Neuronal stem cell (in vitro differentiated cells): ENCODE data around the gene KLK4.
A peak's percentile ranks its signal among the peaks of the same experiment; 100 is the strongest.

Source experiments
- DNase-seq: peaks from one replicate; pipeline ENCODE4 v3.0.0-alpha.2; 2013; ENCODE audit warnings: low spot score
- H2AFZ ChIP-seq: one replicate; pipeline ENCODE4 v1.6.1; 2013; ENCODE audit warnings: mild to moderate bottlenecking, low read length, inconsistent platforms
- H2AK5ac ChIP-seq: 2 replicates; pipeline ENCODE4 v1.6.1; 2013; ENCODE audit warnings: low read depth, mild to moderate bottlenecking, inconsistent platforms, low read length, moderate library complexity, mixed read lengths
- H2BK120ac ChIP-seq: 2 replicates; pipeline ENCODE4 v1.6.1; 2013; ENCODE audit warnings: low read depth, mild to moderate bottlenecking, inconsistent platforms, low read length, moderate library complexity, mixed read lengths
- H2BK12ac ChIP-seq: one replicate; pipeline ENCODE4 v1.6.1; 2013; ENCODE audit warnings: low read length, inconsistent platforms
- H2BK15ac ChIP-seq: 2 replicates; pipeline ENCODE4 v1.6.1; 2013; ENCODE audit warnings: mild to moderate bottlenecking, low read length, inconsistent platforms, mixed read lengths
- H2BK5ac ChIP-seq: one replicate; pipeline ENCODE4 v1.6.1; 2013; ENCODE audit warnings: inconsistent platforms, mild to moderate bottlenecking, low read length, moderate library complexity
- H3K14ac ChIP-seq: one replicate; pipeline ENCODE4 v1.6.1; 2013; ENCODE audit warnings: low read length, inconsistent platforms
- H3K18ac ChIP-seq: 2 replicates; pipeline ENCODE4 v1.6.1; 2013; ENCODE audit warnings: low read length, inconsistent platforms
- H3K23ac ChIP-seq: 2 replicates; pipeline ENCODE4 v1.6.1; 2013; ENCODE audit warnings: low read depth, mild to moderate bottlenecking, mixed read lengths, low read length, inconsistent platforms; ENCODE audit not compliant: poor library complexity
- H3K27ac ChIP-seq: replicated peaks from 3 replicates; pipeline ENCODE4 v1.5.1; 2013; ENCODE audit warnings: low read length, inconsistent platforms
- H3K27me3 ChIP-seq, 3 experiments: 2 replicates each; pipeline ENCODE4 v1.6.1; 2013; ENCODE audit warnings: low read length in 3 of 3, mild to moderate bottlenecking in 2 of 3, inconsistent platforms in 1 of 3, low read depth in 1 of 3, mixed read lengths in 1 of 3, moderate library complexity in 1 of 3; ENCODE audit not compliant: control insufficient read depth in 3 of 3, insufficient read depth in 3 of 3
- H3K36me3 ChIP-seq, 2 donors: replicated peaks in 1 of 2; 2 replicates each; pipeline ENCODE4 v1.6.1; 2013; ENCODE audit warnings: low read length in 2 of 2; ENCODE audit not compliant: control insufficient read depth in 2 of 2, insufficient read depth in 2 of 2
- H3K4ac ChIP-seq: 2 replicates; pipeline ENCODE4 v1.6.1; 2013; ENCODE audit warnings: inconsistent platforms, mild to moderate bottlenecking, low read length, moderate library complexity
- H3K4me1 ChIP-seq, 2 donors: 1 replicate in 1 of 2; 2 replicates in 1 of 2; pipeline ENCODE4 v1.6.1; 2013; ENCODE audit warnings: low read length in 2 of 2, low read depth in 1 of 2; ENCODE audit not compliant: control insufficient read depth in 2 of 2, insufficient read depth in 1 of 2
- H3K4me2 ChIP-seq: one replicate; pipeline ENCODE4 v1.6.1; 2013; ENCODE audit warnings: mild to moderate bottlenecking, low read length, inconsistent platforms; ENCODE audit not compliant: insufficient read depth, poor library complexity, severe bottlenecking
- H3K4me3 ChIP-seq, 2 donors: 2 replicates each; pipeline ENCODE4 v1.5.1; 2013; ENCODE audit warnings: low read length in 2 of 2, mild to moderate bottlenecking in 2 of 2, inconsistent platforms in 1 of 2, moderate library complexity in 1 of 2
- H3K79me1 ChIP-seq: one replicate; pipeline ENCODE4 v1.6.1; 2013; ENCODE audit warnings: low read depth, mild to moderate bottlenecking, inconsistent platforms, low read length, moderate library complexity
- H3K9ac ChIP-seq: one replicate; pipeline ENCODE4 v1.6.1; 2013; ENCODE audit warnings: mild to moderate bottlenecking, low read depth, low read length, inconsistent platforms; ENCODE audit not compliant: poor library complexity
- H3K9me3 ChIP-seq, 2 donors: replicated peaks in 1 of 2; 2 replicates each; pipeline versions ENCODE3 to v1.6.1; 2013; ENCODE audit warnings: low read length in 2 of 2, mild to moderate bottlenecking in 2 of 2, inconsistent platforms in 1 of 2, low read depth in 1 of 2, mixed read lengths in 1 of 2, moderate library complexity in 1 of 2; ENCODE audit not compliant: control insufficient read depth in 2 of 2, insufficient read depth in 1 of 2
- H4K8ac ChIP-seq: one replicate; pipeline ENCODE4 v1.6.1; 2013; ENCODE audit warnings: low read depth, mild to moderate bottlenecking, inconsistent platforms, low read length, moderate library complexity
- H4K91ac ChIP-seq: one replicate; pipeline ENCODE4 v1.6.1; 2013; ENCODE audit warnings: low read length, low read depth, mild to moderate bottlenecking, inconsistent platforms; ENCODE audit not compliant: poor library complexity
- WGBS, 2 donors: extraction: QIAGEN DNeasy Blood & Tissue Kit; methylation state at CpG; one replicate each; pipeline ENCODE4 v1.1.7; 2013; ENCODE audit warnings: missing lambda C conversion rate in 2 of 2, mixed read lengths in 1 of 2; ENCODE audit not compliant: insufficient read length in 2 of 2, insufficient replicate concordance in 1 of 2; ENCODE audit errors: extremely low coverage in 2 of 2; 5-methylcytosine and 5-hydroxymethylcytosine counted together

KLK4 gene

DNA sequence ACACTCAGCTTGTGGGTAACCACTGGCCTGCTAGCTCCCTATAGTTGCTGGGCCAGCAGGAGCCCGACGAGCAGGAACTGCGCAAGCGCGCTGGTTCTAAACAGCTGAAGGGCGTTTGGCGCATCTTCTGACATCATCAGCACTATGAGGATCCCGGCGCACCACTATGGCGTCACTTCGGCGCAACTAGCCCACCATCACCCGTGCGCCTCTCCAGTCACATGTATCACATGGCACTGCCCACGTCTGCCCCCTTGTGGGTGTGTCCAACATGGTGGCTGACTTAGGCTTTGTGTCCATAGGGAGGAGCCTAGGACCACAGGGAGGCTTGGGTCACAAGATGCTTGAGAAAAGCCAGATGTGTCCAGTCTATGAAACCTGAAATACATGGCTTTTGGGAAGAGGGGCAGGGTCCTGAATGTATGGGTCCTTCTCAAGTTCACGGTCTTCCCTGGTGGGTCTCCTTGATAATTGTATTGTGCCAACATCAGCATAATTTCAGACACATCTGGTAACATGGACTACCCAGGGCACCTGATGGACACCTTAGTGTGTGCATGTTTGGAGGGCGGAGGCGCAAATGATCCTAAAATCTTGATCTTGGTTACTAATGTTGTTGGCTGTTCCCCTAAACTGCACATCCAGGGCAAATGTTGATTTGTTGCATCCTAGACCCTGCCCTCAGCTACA lies 18.0 kb downstream of the KLK4 start:
- no peak overlapping the region for H3K9ac ChIP-seq
- no peak overlapping the region for H2BK120ac ChIP-seq
- H2AFZ ChIP-seq: no peak overlapping the region
- H2AK5ac ChIP-seq: no peak overlapping the region
- H3K4me1 ChIP-seq: no peaks in the 10 kb centered on the region
- no peak overlapping the region for H3K23ac ChIP-seq
- no peak overlapping the region for H2BK15ac ChIP-seq
- no peak overlapping the region for H2BK5ac ChIP-seq
- no peak overlapping the region for H3K14ac ChIP-seq
- H3K4me2 ChIP-seq: no peak overlapping the region
- H3K27me3 ChIP-seq: peaks cover 0 to 4% (median 2%) of the 10 kb centered on the region in 3 experiments
- peak overlapping the region in 1 of 2 donors; percentile 3 for H3K4me3 ChIP-seq
- H3K18ac ChIP-seq: no peak overlapping the region
- no peaks in the 10 kb centered on the region for H3K36me3 ChIP-seq
- H2BK12ac ChIP-seq: no peak overlapping the region
- WGBS, 2 donors: no CpG with 5 or more reads among the region's 18 CpGs
- H4K91ac ChIP-seq: no peak overlapping the region
- no peak overlapping the region for H3K27ac ChIP-seq
- no peak overlapping the region for H3K4ac ChIP-seq
- no peaks in the 10 kb centered on the region for H3K79me1 ChIP-seq
- H4K8ac ChIP-seq: no peak overlapping the region
- no peak for DNase-seq
- peaks cover 0 to 13% of the 10 kb centered on the region in 2 donors for H3K9me3 ChIP-seq

DNA sequence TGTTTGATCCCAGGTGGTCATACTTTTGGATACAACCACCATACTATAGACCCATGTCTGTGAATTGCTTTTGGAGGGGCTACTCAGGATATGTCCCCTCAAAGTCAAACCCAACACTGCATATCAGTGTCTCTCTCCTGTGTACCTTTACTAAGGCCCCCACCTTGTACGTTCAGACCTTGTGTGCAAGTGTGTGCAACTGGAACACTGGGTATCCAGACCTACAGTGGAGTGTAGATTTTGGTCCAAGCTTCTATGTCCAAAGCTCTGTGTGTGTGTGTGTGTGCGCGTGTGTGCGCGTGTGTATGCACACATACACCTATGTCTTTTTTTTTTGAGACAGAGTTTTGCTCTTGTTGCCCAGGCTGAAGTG lies 20.0 kb downstream of the KLK4 start:
- H4K8ac ChIP-seq: no peak overlapping the region
- no peak overlapping the region for H3K4me3 ChIP-seq
- H4K91ac ChIP-seq: no peak overlapping the region
- no peak overlapping the region for H2AK5ac ChIP-seq
- H3K27me3 ChIP-seq: peaks cover 0 to 4% (median 2%) of the 10 kb centered on the region in 3 experiments
- no peaks in the 10 kb centered on the region for H3K4me1 ChIP-seq
- H3K79me1 ChIP-seq: no peaks in the 10 kb centered on the region
- no peak overlapping the region for H2BK12ac ChIP-seq
- no CpG with 5 or more reads among the region's 5 CpGs for WGBS, 2 donors
- H3K18ac ChIP-seq: no peak overlapping the region
- no peak overlapping the region for H3K4ac ChIP-seq
- H2BK5ac ChIP-seq: no peak overlapping the region
- H3K36me3 ChIP-seq: no peaks in the 10 kb centered on the region
- no peak overlapping the region for H2BK120ac ChIP-seq
- H2AFZ ChIP-seq: no peak overlapping the region
- no peak overlapping the region for H2BK15ac ChIP-seq
- H3K9me3 ChIP-seq: peaks cover 0 to 15% of the 10 kb centered on the region in 2 donors
- no peak overlapping the region for H3K23ac ChIP-seq
- no peak overlapping the region for H3K14ac ChIP-seq
- no peak overlapping the region for H3K27ac ChIP-seq
- no peak overlapping the region for H3K4me2 ChIP-seq
- no peak for DNase-seq
- peak overlapping the region; percentile 15 for H3K9ac ChIP-seq

DNA sequence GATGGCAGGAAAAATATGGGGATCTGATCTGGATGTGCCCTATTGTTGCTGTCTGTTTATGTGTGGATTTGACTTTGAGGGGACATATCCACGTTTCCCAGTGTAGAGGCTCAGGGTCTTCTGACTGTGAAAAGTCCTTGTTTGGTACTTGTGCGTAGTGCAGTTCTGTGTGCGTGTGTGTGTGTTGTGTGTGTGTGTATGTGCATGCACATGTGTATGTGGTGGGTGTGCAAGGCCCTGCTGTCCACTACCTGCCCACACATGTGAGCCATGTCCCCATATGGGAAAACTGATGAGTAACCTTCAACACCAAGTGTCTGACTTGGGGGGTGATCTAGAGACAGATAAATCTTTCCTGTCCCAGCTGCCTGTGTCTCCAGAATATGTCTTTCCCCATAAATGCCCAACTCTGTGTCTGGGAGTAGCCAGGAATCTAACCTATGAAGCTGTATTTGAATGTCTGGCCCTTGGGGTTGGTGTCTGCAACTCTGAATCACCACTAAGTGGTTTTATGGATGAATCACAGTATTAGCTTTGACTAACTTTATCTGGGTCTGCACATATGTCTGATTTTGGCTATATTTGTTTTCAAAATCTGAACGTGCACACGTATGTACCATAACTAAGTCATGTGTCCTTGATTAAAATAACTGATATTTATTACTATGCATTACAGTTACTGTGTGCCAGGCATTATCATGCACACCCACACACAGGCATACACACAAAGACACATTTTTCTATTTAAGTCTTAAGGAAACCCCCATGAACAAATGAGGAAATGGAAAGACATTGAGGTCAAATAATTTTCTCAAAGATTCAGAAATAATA lies 20.6 kb downstream of the KLK4 start:
- Histone ChIP-seq H2AK5ac (no peak overlapping the region), H3K14ac (no peak overlapping the region), H3K23ac (no peak overlapping the region), H3K36me3 (no peaks in the 10 kb centered on the region), H2BK120ac (no peak overlapping the region), H3K9me3 (peaks cover 0 to 15% of the 10 kb centered on the region in 2 donors), H2AFZ (no peak overlapping the region), H3K79me1 (no peaks in the 10 kb centered on the region), H3K27me3 (peaks cover 0 to 4% (median 2%) of the 10 kb centered on the region in 3 experiments), H4K91ac (no peak overlapping the region), H2BK12ac (no peak overlapping the region), H3K9ac (no peak overlapping the region), H3K4me3 (no peak overlapping the region), H3K4ac (no peak overlapping the region), H3K18ac (no peak overlapping the region), H3K4me2 (no peak overlapping the region), H2BK5ac (no peak overlapping the region), H2BK15ac (no peak overlapping the region), H3K4me1 (no peaks in the 10 kb centered on the region), H4K8ac (no peak overlapping the region), H3K27ac (no peak overlapping the region)
- DNase-seq: no peak
- no CpG with 5 or more reads among the region's 5 CpGs for WGBS, 2 donors

DNA sequence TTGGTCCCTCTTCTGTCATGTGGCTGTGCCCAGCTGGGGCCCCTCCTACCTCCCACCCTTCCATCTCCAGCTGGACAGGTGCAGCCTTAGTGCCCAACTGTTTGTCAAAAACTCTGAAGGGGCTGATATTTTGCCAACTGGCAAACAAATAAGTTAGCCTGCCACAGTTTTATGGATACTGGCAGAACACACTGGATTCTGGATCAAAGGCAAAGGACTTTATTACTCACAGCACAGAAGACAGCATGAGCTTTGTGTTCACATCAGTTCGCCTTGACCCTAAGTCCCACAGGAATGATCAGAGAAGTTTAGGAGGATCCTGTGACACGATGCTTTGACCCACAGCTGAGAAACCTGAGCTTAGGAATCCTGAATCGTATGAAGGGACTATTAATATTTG lies 21.6 kb downstream of the KLK4 start:
- Histone ChIP-seq H2AFZ (no peak overlapping the region), H2BK12ac (no peak overlapping the region), H3K79me1 (no peaks in the 10 kb centered on the region), H2BK15ac (no peak overlapping the region), H3K4me3 (no peak overlapping the region), H2BK120ac (no peak overlapping the region), H3K36me3 (no peaks in the 10 kb centered on the region), H3K27me3 (peaks cover 0 to 13% (median 2%) of the 10 kb centered on the region in 3 experiments), H3K4me1 (no peaks in the 10 kb centered on the region), H3K9me3 (peaks cover 0 to 12% of the 10 kb centered on the region in 2 donors), H4K91ac (no peak overlapping the region), H4K8ac (no peak overlapping the region), H3K23ac (no peak overlapping the region), H2BK5ac (no peak overlapping the region), H3K27ac (no peak overlapping the region), H3K9ac (no peak overlapping the region), H3K18ac (no peak overlapping the region), H3K4me2 (no peak overlapping the region), H2AK5ac (no peak overlapping the region), H3K4ac (no peak overlapping the region), H3K14ac (no peak overlapping the region)
- DNase-seq: no peak
- WGBS, 2 donors: no CpG with 5 or more reads among the region's 3 CpGs
